HFF-Myc (cell line): Measurements from ENCODE around the gene KATNB1.

ENCODE experiments used
- DNase-seq: peaks from one replicate; pipeline ENCODE4 v3.0.0-alpha.2; 2011; ENCODE audit warnings: low read depth; ENCODE audit errors: extremely low read depth
- H3K4me3 ChIP-seq: replicated peaks from 2 replicates; pipeline ENCODE4 v1.5.1; 2011; ENCODE audit warnings: low read depth, mild to moderate bottlenecking, control low read depth, low read length
- TF ChIP-seq, protein P1 (sequence below): IDR thresholded peaks from 2 replicates; pipeline ENCODE4 v1.5.1; 2012; ENCODE audit warnings: mild to moderate bottlenecking, low read depth, low read length, control low read depth; ENCODE audit errors: missing control alignments

Gene KATNB1

DNA sequence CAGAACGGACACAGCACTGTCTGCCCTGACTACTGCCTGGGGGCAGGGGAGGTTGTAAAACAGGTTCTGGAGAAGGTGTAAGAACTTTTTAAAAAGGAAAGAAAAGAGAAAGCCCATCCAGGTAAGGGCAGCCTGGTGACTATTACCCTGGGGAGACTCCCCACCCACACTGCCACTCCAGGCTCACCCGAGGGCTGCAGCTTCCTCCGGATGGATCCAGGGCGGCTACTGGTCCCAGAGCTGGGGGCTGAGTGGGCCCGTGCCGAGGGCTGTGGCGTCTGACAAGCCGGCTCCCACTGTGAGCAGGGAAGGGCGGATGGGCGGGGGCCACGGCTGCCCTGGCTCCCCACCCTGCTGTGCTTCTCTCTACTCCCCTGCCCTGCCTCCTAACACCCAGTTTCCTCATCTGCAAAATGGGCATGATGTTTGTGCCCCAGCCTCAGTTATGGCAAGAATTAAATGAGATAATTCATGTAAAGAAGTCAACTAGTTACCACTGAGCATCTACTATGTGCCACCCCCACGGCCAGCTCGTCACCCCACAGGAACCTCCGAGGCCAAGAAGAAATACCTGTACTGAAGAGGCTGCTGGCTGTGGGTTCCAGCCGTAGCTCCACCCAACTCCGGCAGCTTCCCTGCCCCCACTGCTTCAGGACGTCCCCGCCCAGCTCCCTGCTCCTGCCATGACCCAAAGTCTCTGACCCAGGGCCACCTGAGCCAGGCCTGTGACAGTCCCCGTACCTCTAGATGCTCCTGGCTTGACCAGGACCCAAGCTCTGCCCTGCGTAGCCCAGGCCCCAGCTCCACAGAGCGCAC, 24.2 kb downstream of the KATNB1 start:
- DNase-seq: no peak
- no peak overlapping the region for H3K4me3 ChIP-seq
- TF ChIP-seq, protein P1, sequence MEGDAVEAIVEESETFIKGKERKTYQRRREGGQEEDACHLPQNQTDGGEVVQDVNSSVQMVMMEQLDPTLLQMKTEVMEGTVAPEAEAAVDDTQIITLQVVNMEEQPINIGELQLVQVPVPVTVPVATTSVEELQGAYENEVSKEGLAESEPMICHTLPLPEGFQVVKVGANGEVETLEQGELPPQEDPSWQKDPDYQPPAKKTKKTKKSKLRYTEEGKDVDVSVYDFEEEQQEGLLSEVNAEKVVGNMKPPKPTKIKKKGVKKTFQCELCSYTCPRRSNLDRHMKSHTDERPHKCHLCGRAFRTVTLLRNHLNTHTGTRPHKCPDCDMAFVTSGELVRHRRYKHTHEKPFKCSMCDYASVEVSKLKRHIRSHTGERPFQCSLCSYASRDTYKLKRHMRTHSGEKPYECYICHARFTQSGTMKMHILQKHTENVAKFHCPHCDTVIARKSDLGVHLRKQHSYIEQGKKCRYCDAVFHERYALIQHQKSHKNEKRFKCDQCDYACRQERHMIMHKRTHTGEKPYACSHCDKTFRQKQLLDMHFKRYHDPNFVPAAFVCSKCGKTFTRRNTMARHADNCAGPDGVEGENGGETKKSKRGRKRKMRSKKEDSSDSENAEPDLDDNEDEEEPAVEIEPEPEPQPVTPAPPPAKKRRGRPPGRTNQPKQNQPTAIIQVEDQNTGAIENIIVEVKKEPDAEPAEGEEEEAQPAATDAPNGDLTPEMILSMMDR: no peak

DNA sequence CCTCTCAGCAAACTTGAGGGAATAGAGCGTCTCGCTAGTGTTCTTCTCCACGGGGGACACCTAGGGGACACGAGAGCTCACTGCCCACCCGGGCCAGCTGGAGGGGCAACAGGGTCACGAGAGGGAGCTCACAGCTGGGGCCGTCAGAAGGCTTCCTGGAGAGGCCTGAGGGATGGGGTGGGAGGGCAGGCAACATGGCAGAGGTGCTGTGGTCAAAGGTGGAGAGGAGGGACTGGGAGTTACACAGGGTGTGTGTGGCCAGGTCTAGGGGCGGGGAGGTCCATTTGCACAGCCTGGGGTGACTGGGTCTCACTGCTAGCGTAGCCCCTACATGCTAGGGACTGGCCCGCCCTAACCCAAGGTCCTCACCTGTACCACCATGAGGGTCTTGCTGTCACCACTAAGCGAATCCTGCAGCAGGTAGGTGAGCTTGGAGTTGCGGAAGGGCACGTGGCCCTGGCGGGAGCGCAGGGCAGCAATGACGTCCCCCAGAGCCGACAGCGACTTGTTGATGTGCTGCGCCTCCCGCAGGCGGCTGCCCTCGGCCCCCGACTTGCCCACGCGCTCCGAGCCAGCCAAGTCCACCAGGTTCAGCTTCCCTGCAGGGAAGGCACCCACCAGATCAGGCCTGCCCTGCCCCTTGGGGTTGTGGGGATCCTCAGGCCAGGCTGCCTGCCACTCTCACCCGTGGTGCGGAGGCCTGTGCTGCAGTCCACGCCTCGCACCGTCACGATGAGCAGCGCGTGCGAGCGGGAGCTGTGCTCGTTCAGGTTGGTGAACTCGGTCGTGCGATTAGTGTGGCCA, 25.0 kb downstream of the KATNB1 start:
- DNase-seq: no peak
- H3K4me3 ChIP-seq: no peak overlapping the region
- TF ChIP-seq, protein P1: no peak

DNA sequence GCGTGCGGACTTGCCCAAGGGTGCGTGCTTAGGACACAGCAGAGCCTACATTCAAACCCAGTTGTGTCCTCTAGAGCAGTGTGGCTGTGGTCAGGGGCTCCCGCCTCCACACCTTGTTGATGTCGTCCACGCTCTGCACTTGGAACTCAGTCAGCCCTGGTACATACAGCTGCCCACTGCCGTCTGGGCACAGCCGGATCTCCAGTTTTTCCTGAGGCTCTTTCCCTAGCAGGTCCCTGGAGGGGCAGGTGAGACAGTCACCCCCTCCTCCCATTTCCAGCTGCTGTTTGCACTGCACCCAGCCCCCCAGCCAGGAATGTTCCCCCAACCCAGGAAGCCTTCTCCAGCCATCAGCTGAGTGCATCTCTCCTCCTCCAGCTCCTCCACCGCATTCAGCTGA, 25.7 kb downstream of the KATNB1 start:
- no peak overlapping the region for H3K4me3 ChIP-seq
- TF ChIP-seq, protein P1: no peak
- DNase-seq: no peak

DNA sequence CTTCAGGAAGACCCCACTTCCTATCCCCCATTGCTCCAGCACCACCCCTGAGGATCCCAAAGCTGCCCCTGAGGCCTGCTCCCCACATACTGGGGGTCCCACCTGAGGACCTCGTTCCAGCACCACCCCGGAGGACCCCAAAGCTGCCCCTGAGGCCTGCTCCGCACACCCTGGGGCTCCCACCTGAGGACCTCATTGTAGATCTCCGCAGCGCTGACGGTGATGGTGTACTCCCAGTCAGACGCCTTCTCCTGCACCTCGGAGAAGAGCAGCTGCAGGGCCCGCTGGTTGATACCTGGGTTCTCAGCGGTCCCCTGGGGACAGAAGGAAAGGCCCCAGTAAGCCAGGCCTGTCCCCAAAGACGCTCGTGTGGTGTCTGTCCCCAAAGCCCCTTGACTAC, 26.4 kb downstream of the KATNB1 start:
- TF ChIP-seq, protein P1: no peak
- no peak overlapping the region for H3K4me3 ChIP-seq
- no peak for DNase-seq

DNA sequence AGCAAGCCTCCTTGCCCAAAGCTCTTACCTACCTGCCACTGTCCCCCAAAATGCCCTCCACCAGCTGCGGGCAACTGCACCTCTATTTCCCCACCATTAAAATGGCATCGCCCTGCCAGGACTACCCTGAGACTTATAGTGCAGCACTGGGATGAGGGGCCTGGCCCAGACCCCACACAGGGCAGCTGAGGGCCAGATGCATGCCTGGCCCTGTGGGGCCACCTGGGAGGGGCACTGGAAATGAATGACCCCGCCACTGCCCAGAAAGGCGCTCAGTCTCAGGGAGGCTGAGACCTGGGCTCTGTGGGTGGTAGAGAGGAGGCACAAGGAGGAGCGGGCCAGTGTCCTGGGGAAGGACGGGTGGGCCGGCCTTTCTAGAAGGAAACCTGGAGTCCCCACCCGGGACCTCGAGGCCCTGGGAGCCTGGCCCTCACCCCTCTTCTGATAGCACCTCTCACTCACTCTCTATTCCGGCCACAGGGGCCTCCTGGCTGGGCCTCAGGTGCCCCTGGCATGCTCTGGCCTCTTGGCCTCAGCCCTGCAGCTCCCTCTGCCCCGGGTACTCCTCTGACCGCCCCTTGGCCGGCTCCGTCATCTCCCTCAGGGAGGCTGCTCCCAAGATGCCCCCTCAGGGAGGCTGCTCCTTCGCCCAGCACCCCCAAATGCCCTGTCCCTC, 26.9 kb downstream of the KATNB1 start:
- no peak overlapping the region for H3K4me3 ChIP-seq
- no peak for DNase-seq
- TF ChIP-seq, protein P1: no peak

DNA sequence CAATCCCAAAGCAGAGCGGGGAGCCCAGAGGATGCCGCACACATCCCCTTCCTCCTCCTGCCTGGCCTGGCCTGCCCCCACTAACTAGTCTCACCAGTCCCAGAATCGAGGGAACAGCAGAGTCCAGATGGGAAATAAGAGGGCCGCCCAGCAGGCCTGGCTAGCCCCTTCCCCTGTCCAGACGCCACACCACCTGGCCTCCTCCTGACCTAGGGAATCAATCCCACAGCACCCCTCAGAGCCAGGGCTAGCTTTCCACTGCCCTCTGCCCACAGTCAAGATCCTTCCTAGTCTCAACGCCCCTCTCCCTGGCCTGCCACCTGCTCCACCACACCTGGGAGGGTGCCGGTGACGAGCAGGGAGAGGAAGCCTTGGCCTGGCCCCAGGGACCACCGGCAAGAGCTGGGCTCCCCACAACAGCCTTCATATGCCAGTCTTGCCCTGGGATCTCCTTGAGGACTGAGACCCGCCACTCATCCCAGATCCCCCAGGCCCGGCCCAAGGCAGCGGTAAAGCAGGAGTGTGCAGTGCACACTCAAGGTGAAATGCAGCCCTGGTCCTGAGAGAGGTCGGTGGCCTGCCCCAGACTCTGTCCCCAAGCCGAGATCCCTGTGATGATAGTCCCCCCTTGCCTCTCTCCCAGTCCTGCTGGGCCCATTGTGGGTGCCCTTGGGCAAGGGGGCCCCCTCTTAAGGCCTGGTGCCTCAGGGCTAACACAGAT, 27.9 kb downstream of the KATNB1 start:
- TF ChIP-seq, protein P1: no peak
- no peak for DNase-seq
- no peak overlapping the region for H3K4me3 ChIP-seq
